Body of pancreas (tissue), 4 donors: Measurements from ENCODE around the gene LHFPL3. TPM values are rescaled to one million over a fixed set of nuclear protein-coding genes. Genes with fewer than 3 reads are reported as not detected.

ENCODE experiments used
- ATAC-seq: fragments of 150-250 bp; one replicate; pipeline ENCODE4 v1.9.1; 2016
- DNase-seq, 4 donors: peaks; one replicate each; pipeline ENCODE4 v3.0.0-alpha.2; 2019
- H3K27ac ChIP-seq, 4 donors: fragments of 200-600 bp; sonication (generic); 1 replicate in 3 of 4; 2 replicates in 1 of 4; pipeline versions ENCODE4 v1.5.1 to v1.6.1; 2016 to 2019; ENCODE audit warnings: mild to moderate bottlenecking in 1 of 4, mixed read lengths in 1 of 4, moderate library complexity in 1 of 4
- H3K27me3 ChIP-seq, 2 donors: fragments of 200-600 bp; sonication (generic); one replicate each; pipeline ENCODE4 v1.6.0; 2016; ENCODE audit warnings: mild to moderate bottlenecking in 1 of 2
- H3K36me3 ChIP-seq, 2 donors: fragments of 200-600 bp; sonication (generic); replicated peaks in 1 of 2; 2 replicates each; pipeline ENCODE4 v1.5.1; 2016; ENCODE audit warnings: low read depth in 2 of 2; ENCODE audit not compliant: insufficient read depth in 1 of 2
- H3K4me1 ChIP-seq: fragments of 200-600 bp; sonication (generic); one replicate; pipeline ENCODE4 v1.6.0; 2016
- H3K4me3 ChIP-seq, 2 donors: fragments of 200-600 bp; sonication (generic); 1 replicate in 1 of 2; 2 replicates in 1 of 2; pipeline ENCODE4 v1.5.1; 2016 to 2019
- H3K9me3 ChIP-seq, 3 donors: fragments of 200-600 bp; sonication (generic); 1 replicate in 2 of 3; 2 replicates in 1 of 3; pipeline ENCODE4 v1.5.1; 2016
- CTCF ChIP-seq, 7 experiments: fragments of 450-650 bp in 4 of 7; fragments of 200-600 bp in 3 of 7; sonication (generic) in 3 of 7; IDR thresholded peaks; one replicate each; pipeline ENCODE4 v1.5.1; 2016 to 2019; ENCODE audit warnings: antibody characterized with exemption in 7 of 7
- POLR2A ChIP-seq, 3 donors: fragments of 450-650 bp; IDR thresholded peaks; one replicate each; pipeline ENCODE4 v1.6.1; 2016; ENCODE audit warnings: antibody characterized with exemption in 3 of 3, mild to moderate bottlenecking in 2 of 3
- WGBS, 2 donors: methylation state at CpG; one replicate each; pipeline ENCODE4 v1.1.5; 2017; 5-methylcytosine and 5-hydroxymethylcytosine counted together
- intact Hi-C: fragments of 100-400 bp; cut with DNase I; formaldehyde crosslinking; loops from one replicate; pipeline ENCODE4 v1.15.1; 2023
- total RNA-seq, 2 donors: library from RNA; depleted of rRNA; stranded (reverse); fragments of >200 nt; gene quantifications; one replicate each; pipeline ENCODE4 v1.1.0, GENCODE V29; 2016

LHFPL3 gene
- total RNA-seq, 2 donors from 2014 or later: not detected

- 74 to 77% methylated on average over 6 of the region's 6 CpGs for WGBS, 2 donors
- Histone ChIP-seq H3K27ac (no peak overlapping the region), H3K27me3 (no peaks in the 10 kb centered on the region), H3K4me1 (no peaks in the 10 kb centered on the region), H3K36me3 (no peaks in the 10 kb centered on the region), H3K9me3 (no peaks in the 10 kb centered on the region), H3K4me3 (no peak overlapping the region)
- DNase-seq: no peak
- intact Hi-C loops: no loop called here
- TF ChIP-seq POLR2A (IDR thresholded peaks at IDR 0.05) (no peak), CTCF (IDR thresholded peaks at IDR 0.05) (no peak)
- ATAC-seq: no peak
Measured at GRCh38 chr7:104416866-104417393, 88.5 kb downstream of the LHFPL3 start.

- no peaks in the 10 kb centered on the region for H3K36me3 ChIP-seq
- no peak for ATAC-seq
- H3K27me3 ChIP-seq: no peaks in the 10 kb centered on the region
- intact Hi-C loops: no loop called here
- H3K4me3 ChIP-seq: no peak overlapping the region
- no peak overlapping the region for H3K27ac ChIP-seq
- TF ChIP-seq CTCF (IDR thresholded peaks at IDR 0.05): no peak
- no peak for TF ChIP-seq POLR2A (IDR thresholded peaks at IDR 0.05)
- H3K9me3 ChIP-seq: no peaks in the 10 kb centered on the region
- H3K4me1 ChIP-seq: no peaks in the 10 kb centered on the region
- DNase-seq: no peak
- WGBS, 2 donors: 75 to 80% methylated on average over 1 of the region's 1 CpG
Measured at GRCh38 chr7:104431930-104432329, 103.5 kb downstream of the LHFPL3 start.

- H3K4me1 ChIP-seq: no peaks in the 10 kb centered on the region
- H3K9me3 ChIP-seq: no peaks in the 10 kb centered on the region
- no peak for TF ChIP-seq CTCF (IDR thresholded peaks at IDR 0.05)
- no peak for TF ChIP-seq POLR2A (IDR thresholded peaks at IDR 0.05)
- intact Hi-C loops: no loop called here
- 94 to 95% methylated on average over 2 of the region's 2 CpGs for WGBS, 2 donors
- H3K36me3 ChIP-seq: no peaks in the 10 kb centered on the region
- no peak overlapping the region for H3K4me3 ChIP-seq
- H3K27ac ChIP-seq: no peak overlapping the region
- DNase-seq (no peak), ATAC-seq (no peak)
- H3K27me3 ChIP-seq: no peaks in the 10 kb centered on the region
Measured at GRCh38 chr7:104434129-104434528, 105.7 kb downstream of the LHFPL3 start.

GRCh38 chr7:104442481-104442880 is 114.1 kb downstream of the LHFPL3 start:
- intact Hi-C loops: no loop called here
- Histone ChIP-seq H3K36me3 (no peaks in the 10 kb centered on the region), H3K4me1 (no peaks in the 10 kb centered on the region), H3K27me3 (no peaks in the 10 kb centered on the region), H3K4me3 (no peak overlapping the region), H3K9me3 (no peaks in the 10 kb centered on the region), H3K27ac (no peak overlapping the region)
- no peak for ATAC-seq
- DNase-seq: no peak
- TF ChIP-seq CTCF (IDR thresholded peaks at IDR 0.05) (no peak), POLR2A (IDR thresholded peaks at IDR 0.05) (no peak)
- 56 to 75% methylated on average over 1 of the region's 1 CpG for whole genome bisulfite sequencing, 2 donors

- TF ChIP-seq POLR2A (IDR thresholded peaks at IDR 0.05) (no peak), CTCF (IDR thresholded peaks at IDR 0.05) (no peak)
- Histone ChIP-seq H3K27me3 (no peaks in the 10 kb centered on the region), H3K27ac (no peak overlapping the region), H3K4me1 (no peaks in the 10 kb centered on the region), H3K4me3 (no peak overlapping the region), H3K9me3 (no peaks in the 10 kb centered on the region), H3K36me3 (no peaks in the 10 kb centered on the region)
- intact Hi-C loops: no loop called here
- 68 to 82% methylated on average over 1 of the region's 1 CpG for WGBS, 2 donors
- ATAC-seq (no peak), DNase-seq (no peak)
Measured at GRCh38 chr7:104444017-104444416, 115.6 kb downstream of the LHFPL3 start.
